HG02642 (cell line): ENCODE results near the gene FLVCR2.
"Not testable (repeated sequence)": the region's sequence is repeated elsewhere in the genome, so short reads cannot be mapped to it uniquely, and the experiment has no call there.

Experiments
- ATAC-seq: cut with Tn5 transposase; IDR thresholded peaks from one replicate; pipeline ENCODE4 v1.9.1; 2021; ENCODE audit warnings: mild to moderate bottlenecking; ENCODE audit not compliant: unreplicated experiment, poor library complexity

The FLVCR2 gene

DNA sequence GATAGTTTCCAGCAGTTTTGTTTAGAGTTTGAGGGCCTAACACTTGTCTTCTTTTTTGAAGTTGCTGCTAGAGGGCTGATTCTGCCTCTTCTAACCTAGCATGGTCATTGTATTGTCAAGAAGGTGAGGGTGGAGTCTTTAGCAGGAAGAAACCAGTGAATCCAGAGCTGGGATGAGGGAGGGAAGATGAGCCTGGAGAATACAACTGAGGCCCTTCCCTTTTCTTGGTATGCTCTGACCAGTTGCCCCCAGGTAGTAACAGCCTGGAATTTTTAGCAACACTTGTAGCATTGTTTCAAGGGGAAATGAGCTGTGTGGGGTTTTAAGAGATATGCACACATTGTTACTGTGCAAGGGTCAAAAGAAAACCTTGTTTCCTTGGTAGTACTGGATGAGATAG, 9.0 kb downstream of the FLVCR2 start:
- no peak for ATAC-seq

- no peak for ATAC-seq
Observed at GRCh38 chr14:75589931-75590330, 11.5 kb downstream of the FLVCR2 start.

DNA sequence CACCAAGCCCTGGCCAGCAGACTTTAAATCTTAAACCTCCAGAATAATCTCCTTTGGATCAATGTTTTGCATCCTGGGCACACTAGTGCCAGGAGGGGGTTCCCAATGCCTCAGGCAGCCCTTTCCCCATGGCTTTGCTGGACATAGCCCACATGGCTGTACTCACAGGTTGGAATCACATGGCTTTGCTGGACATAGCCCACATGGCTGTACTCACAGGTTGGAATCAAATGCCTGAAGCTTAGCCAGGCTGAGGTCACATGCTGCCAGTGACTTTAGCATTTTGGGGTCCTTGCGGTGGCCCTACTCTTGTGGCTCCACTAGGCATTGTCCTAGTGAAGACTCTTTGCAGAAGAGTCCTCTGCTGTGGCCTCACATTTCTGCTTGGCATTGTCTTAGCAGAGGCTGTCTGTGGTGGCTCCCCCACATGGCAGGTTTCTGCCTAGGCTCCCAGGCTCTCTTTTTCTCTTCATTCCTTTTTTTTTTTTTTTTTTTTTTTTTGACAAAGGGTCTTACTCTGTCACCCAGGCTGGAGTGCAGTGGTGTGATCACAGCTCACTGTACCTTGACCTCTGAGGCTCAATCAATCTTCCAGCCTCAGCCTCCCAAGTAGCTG, 13.0 kb downstream of the FLVCR2 start:
- ATAC-seq = no peak

DNA sequence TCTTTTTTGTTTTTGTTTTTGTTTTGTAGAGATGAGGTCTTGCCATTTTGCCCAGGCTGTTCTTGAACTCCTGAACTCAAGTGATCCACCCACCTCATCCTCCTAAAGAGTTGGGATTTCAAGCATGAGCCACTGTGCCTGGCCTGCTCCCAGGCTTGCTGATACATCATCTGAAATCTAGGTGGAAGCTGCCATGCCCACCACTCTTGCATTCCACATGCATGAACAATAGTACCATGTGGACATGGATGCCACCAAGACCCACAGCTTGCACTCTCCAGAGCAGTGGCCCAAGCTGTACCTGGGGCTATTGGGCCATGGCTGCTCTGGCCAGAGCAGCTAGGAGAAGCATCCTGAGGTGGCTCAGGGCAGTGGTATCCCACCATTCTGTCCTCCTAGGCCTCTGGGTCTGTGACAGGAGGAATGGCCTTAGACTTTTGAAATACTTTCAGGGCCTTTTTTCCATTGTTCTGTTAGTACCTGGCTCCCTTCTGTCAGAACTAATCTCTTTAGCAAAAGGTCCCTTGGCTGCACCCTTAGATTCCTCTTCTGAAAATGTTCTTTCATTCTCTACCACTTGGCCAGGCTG, 13.7 kb downstream of the FLVCR2 start:
- ATAC-seq = no peak

GRCh38 chr14:75595226-75595625, 16.8 kb downstream of the FLVCR2 start:
- ATAC-seq = no peak

- ATAC-seq = no peak
Observed at GRCh38 chr14:75597149-75597548, 18.7 kb downstream of the FLVCR2 start.

GRCh38 chr14:75600100-75600499, 21.7 kb downstream of the FLVCR2 start:
- not testable (repeated sequence) for ATAC-seq

DNA sequence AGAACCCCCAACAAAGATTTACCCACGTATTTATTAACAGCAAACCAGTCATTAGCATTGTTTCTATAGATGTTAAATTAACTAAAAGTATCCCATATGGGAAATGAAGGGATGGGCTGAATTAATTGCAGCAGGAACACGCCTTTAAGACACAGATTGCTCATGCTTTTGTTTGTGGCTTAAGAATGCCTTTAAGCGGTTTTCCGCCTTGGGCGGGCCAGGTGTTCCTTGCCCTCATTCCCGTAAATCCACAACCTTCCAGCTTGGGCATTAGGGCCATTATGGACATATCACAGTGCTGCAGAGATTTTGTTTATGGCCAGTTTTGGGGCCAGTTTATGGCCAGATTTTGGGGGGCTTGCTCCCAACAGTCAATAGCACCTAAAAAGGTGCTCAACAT, 22.6 kb downstream of the FLVCR2 start:
- not testable (repeated sequence) for ATAC-seq

GRCh38 chr14:75602503-75602902, 24.1 kb downstream of the FLVCR2 start:
- no peak for ATAC-seq

DNA sequence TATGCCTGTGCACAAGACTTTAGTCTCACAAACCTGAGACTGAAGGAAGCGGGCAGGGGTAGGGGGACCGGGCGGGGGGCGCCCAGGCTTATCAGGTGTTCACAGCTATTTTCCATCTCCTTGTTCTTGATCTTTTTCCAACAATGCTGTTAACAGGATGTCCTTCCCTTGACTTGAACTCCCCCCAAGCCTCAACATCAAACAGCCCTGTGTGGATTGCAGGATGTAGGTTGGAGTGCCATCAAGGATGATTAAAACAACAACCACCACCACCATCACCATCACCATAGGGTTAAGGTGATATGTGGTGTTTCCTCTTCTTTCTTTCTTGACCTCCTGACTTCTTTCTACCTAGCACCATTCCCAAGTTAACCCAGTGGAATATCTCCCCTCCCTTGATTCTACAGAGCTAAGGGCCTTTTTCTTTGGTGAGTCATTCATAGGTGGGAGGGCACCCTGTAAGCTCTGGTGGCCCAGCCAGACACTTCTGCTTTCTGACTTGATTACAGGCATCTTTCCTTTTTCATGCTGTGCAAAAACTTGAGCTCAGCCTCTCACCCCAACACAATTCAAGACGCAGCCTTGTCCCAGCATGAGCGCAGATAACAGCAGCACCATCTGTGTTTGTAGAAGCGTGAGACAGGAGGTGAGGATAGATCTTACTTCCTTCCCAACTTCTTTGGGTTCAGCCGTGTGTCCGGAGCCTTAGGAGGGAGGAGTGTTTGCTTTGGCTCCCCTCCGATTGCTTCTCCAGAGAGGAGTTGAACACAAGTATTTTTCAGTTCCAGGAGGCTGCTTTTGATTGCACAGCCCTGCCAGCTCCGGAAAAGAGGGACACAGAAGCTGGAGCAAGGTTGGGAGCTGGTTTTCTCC, 26.8 kb downstream of the FLVCR2 start:
- ATAC-seq = no peak

GRCh38 chr14:75605916-75606315, 27.5 kb downstream of the FLVCR2 start:
- ATAC-seq = no peak

DNA sequence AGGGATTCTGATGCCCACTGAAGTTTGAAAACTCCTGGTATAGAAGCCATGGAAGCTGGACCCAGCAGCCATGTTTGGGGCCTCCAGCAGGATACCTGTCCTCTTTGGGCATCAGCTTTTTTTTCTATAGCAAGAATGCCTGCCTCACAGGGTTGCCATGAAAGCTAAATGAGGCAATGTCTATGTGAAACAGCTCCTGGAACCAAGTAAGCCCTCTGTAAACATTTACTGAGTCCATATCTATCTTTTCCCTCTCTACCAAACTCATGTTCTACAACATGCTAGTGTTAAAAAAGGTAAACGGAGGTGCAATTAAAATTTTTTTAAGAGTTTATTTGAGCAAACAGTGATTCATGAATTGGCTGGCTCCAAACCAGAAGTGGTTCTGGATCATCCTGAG, 28.6 kb downstream of the FLVCR2 start:
- ATAC-seq = no peak

DNA sequence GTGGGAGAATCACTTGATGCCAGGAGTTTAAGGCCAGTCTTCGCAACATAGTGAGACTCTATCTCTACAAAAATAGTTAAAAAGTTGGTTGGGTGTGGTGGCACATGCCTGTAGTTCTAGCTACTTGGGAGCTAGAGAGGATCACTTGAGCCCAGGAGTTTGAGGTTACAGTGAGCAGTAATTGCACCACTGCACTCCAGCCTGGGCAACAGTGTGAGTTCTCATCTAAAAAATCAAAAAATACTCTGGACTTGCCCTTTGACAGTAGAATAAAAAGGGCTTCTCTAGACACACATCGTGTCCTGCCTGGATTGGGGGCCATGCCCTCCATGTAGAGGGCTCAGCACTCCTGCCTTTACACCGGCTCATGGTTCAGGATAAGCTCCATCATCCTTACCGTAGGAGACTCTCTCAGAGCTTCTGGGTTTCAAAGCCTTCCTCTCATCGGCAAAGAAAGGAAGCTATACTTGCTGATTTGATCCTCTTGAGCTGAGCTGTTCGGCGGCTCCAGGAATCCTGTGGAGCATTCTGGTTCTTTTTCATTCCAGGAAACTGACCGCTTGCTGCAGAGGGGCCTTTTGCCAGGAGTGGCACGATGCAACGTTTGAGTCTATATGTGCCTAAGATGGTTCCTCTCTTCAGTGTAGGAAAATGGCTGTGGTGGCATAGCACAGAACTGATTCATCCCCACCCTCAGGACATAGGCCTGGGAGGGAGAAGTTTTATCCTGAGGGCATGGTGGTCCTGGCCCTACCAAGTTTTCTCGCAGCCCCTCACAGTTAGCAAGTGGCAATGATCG, 29.6 kb downstream of the FLVCR2 start:
- ATAC-seq = no peak

DNA sequence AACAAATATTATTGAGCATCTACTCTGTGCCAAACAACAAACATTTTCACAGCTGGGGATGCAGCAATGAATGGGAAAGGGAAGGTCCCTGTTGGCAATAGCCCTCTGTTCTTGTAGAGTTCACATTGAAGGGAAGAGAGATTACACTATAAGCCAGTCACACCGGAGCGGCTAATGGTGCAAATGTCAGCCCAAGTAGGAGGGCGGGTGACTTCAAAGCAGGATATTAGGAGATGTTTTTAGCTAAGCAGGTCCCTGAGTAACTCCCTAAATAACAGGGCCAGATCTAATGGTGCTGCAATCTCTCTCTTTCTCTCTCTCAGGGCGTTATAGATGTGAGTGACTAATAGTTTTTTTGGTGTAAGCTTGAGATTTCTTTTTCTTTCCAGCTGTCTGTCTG, 30.7 kb downstream of the FLVCR2 start:
- ATAC-seq = no peak

GRCh38 chr14:75609606-75610475, 31.4 kb downstream of the FLVCR2 start:
- ATAC-seq = no peak

DNA sequence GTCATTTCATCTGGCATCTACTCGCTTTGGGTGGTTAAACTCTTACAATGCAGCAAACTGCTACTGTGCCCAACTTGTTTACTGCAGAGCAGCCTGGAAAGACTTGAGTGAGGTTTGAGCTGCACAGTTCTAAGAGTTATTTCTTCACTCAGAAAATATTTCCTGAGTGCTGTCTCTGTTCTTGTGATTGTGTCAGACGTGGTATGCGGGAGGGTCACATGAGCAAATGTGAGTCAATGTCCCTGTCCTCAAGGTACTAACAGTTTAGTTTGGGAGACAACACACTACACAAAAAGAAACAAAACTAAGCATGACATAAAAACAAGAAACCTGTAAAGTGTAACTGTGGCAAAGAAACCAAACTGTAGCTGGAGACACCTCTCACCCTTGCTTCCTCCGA, 32.4 kb downstream of the FLVCR2 start:
- no peak for ATAC-seq

GRCh38 chr14:75612157-75612556, 33.7 kb downstream of the FLVCR2 start:
- no peak for ATAC-seq

GRCh38 chr14:75614179-75614578, 35.8 kb downstream of the FLVCR2 start:
- no peak for ATAC-seq

- no peak for ATAC-seq
Observed at GRCh38 chr14:75615200-75615599, 36.8 kb downstream of the FLVCR2 start.

DNA sequence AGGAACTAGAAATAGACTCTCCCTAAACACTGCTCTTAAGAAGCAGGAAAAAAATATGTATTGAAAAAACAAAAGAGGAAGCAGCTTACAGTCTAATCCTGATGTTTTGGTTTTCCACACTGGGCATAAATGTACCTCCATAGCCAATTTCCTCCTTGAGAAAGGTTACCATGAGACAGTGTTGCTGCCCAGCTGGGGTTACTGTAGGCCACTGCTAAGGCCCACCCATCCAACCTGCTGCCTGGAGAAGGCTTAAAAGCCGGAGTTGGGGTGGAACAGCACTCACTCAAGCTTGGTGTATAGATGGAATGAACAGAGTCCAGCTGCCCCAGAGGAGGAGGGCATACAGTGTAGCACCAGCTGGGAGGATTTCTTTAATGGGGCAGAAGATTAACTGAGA, 41.1 kb downstream of the FLVCR2 start:
- ATAC-seq = no peak
